ENCODE data around the gene FLYWCH2.
A peak's percentile ranks its signal among the peaks of the same experiment; 100 is the strongest.

The FLYWCH2 gene

GRCh38 chr16:2882650-2883457 is at the start of gene FLYWCH2:
Gene FLYWCH2, plus strand, starts transcription at chr16:2883215. Its CDS starts 13,235 bp downstream, at chr16:2896450.
- peak; percentile 38 for FAIRE-seq

DNA sequence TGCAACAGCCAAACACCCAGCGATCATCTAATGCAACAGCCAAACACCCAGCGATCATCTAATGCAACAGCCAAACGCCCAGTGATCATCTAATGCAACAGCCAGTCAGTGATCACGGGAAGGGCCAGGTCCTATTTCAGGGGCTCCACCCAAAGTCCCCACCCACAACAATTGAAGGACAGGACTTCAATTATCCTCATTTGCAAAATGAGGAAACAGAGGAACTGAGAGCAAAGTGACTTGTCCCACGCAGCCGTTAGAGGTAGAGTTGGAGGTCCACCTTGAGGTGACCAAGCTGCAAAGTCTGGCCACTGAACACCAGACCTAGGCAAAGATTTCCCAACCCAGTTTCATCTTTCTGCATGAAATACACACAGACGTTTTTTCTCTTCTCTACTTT is 49.2 kb upstream of the FLYWCH2 start:
- FAIRE-seq: no peak

GRCh38 chr16:2834968-2835367 is 48.0 kb upstream of the FLYWCH2 start:
- no peak for FAIRE-seq

DNA sequence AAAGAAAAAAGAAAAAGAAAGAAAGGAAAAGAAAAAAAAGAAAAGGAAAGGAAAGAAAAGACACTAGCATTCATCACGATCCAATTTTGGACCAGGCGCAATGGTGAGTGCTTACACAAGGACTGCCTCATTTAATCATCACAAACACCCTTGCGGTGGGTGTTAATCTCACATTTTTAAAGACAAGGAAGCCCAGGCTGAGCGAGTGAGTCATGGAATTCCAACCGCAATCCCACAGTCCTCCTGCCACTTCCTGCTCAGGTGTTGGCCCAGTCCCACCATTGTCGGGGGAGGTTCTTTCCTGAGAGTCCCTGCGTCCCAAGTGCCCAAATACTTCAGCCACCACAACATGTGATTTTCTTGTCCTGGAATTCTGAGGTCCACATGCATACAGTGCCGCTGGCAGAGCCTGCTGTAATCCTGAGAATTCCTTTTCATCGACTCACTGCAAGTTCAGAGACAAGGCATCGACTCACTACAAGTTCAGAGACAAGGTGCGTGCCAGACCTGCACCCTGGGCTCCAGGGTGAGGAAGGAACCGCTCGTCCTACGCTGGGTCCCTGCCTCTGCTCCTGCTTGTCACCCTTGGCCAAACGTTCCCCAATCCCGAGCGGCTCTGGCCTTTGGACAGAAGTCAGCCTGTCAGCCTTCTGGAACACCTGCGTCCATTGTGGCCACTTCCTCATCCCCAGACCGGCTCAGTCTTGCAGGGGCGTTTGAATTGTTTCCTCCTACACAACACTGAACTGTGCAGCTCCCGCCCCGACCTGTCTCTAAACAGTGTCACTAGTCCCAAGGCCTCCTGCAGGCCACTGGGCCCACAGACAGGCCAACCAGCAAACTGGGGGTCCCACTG is 47.1 kb upstream of the FLYWCH2 start:
- no peak for FAIRE-seq

GRCh38 chr16:2836646-2837508 is 46.1 kb upstream of the FLYWCH2 start:
- FAIRE-seq: no peak

DNA sequence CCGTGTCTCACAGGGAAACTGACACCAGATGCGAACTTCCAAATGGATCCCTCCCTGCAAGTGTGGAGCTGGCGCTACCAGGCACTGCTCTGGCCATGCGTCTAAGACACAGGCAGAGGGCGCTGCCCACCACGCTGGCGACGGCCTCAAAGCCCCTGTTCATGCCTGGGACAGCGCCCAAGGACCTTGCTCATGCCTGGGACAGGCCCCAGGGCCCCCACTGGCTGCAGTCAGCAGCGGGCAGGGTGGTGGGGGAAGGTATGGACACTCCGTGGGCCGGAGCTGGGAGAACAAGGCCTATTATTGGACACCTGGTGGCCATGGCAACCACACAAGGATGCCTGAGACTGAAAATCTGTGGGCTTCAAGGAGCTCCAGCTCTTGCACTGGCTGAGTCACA is 44.1 kb upstream of the FLYWCH2 start:
- no peak for FAIRE-seq

GRCh38 chr16:2839650-2840450 is 43.2 kb upstream of the FLYWCH2 start:
- FAIRE-seq: no peak

DNA sequence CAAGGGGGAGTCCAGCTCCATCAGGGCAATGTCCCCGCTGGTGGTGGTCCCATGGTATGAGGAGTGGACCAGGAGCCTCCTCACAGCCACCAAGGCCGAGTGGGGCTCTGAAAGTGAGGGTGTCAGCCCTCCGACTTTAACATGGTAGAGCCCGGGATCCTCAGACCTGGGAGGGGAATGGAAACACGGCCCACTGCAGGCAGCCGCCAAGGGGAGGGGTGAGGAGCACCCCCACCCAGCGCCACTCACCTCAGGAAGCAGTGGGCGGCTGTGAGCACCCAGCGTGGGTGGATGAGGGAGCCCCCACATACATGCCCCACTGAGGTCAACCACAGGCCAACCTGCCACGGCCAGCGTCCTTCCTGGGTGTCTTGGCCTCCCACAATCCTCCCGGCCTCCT is 42.1 kb upstream of the FLYWCH2 start:
- FAIRE-seq: no peak

- FAIRE-seq: no peak
Observed at GRCh38 chr16:2841606-2842339, 41.2 kb upstream of the FLYWCH2 start.

DNA sequence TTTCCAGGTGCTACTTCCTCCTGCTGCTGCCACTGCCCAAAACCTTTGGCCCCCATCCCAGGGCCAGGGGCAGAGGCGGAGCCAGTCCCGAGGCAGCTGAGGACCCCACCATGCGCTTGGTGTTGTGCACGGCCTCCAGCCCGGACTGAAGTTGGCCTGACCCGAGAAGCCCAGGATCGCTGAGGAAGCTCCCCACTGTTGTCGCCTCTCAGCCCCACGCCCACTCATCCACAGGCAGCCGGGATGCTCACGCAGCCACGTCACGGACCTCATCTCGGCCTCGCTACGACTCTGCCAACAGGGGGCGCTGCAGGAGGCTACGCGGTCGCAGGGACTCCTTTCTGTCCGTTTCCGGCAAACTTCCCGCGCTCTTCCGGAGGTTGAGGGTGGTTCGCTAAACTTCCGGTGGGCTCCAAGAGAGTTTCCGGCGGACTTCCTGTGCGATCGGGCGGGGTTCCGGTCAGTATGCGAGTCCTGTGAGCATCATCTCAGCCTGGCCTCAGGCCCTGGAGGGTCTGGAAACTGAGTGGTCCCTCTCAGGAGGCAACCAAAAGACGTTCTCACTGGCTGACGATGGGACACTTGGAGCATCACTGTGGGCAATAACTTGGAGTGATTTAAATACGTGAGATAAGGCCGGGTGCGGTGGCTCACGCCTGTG is 40.5 kb upstream of the FLYWCH2 start:
- FAIRE-seq: no peak

- no peak for FAIRE-seq
Observed at GRCh38 chr16:2843526-2843925, 39.5 kb upstream of the FLYWCH2 start.

DNA sequence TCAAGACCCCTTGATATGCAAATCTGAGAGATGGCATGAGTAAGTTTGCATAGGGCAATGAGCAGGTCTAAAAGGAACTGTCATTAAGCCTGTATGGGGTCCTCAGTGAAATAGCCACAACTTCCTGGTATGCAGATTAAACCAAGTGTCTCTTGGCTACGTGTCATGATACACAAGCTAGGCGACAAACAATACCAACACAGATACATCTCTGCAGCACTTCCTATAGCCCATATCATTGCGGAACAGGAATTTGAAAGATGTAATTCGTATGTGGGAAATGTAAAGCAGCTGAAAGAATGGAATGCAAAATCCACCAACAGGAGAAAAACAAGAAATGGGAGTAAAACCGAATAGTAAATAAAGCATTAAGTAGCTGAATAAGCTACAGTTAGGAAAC is 37.9 kb upstream of the FLYWCH2 start:
- no peak for FAIRE-seq

DNA sequence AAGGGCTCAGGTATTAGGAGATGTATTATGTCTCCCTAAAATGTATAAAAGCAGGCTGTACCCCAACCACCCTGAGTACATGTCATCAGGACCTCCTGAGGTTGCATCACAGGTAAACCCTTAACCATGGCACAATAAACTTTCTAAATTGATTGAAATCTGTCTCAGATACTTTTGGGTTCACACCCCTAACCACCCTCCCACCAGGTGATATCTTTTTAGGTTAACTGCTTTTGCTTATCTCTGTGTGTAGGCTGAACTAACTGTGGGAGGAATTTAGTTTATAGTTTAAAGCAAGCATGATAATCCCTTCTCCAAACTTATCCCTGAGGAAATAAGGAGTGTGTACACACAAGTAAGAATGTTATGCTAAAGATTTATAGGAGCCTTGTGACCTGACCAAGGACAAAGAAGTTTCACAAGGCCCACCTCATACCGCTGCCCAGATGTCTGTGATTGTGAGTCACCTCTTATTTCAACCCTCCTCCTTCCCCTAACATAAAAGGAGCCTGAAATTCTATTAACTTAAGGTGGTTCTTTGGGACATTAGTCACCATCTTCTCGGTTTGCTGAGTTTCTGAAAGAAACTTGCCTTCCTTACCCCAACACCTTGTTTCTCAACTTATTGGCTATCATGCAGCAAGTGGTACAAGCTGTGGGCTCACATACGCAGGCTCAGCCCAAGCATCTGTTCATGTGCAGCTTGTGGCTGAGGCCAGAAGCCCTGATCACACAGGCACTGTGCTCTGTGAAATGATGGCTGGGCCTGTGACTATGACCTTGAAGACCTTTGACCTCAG is 36.3 kb upstream of the FLYWCH2 start:
- FAIRE-seq: no peak

- FAIRE-seq: no peak
Observed at GRCh38 chr16:2848933-2849725, 33.9 kb upstream of the FLYWCH2 start.

DNA sequence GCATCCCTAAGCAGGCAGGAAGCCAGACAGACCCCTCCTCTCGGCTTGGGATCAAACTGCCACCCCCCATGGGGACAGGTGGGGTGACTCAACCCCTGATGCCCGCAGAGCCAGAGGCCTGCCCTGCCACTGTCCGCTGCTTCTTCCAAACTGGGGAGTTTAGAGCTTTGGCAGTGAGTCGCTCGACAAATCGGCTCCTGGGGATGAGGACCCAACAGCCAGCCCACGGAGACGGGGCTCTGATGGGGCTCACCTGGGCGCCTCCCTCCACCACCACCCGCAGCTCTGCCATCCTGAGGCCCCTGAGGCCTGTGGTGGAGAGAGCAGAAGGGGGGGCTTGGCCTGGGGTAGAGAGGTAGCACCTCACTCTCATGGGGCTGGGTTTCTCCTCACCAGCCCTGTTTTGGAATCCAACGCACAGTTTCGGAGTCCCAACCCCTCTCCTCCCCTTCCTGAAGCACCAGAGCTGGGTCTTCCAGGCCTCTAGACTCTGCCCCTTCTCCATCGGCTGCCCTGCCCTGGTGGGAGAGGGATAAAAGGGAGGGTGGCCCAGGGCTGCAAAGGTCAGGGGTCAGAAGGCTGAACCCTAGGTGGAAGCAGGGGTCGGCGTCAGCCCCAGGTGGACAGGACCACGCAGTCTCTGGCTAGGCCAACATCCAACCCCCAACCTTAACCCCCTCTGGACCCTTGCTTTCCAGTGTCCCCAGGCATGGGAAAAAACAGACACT is 30.8 kb upstream of the FLYWCH2 start:
- no peak for FAIRE-seq

DNA sequence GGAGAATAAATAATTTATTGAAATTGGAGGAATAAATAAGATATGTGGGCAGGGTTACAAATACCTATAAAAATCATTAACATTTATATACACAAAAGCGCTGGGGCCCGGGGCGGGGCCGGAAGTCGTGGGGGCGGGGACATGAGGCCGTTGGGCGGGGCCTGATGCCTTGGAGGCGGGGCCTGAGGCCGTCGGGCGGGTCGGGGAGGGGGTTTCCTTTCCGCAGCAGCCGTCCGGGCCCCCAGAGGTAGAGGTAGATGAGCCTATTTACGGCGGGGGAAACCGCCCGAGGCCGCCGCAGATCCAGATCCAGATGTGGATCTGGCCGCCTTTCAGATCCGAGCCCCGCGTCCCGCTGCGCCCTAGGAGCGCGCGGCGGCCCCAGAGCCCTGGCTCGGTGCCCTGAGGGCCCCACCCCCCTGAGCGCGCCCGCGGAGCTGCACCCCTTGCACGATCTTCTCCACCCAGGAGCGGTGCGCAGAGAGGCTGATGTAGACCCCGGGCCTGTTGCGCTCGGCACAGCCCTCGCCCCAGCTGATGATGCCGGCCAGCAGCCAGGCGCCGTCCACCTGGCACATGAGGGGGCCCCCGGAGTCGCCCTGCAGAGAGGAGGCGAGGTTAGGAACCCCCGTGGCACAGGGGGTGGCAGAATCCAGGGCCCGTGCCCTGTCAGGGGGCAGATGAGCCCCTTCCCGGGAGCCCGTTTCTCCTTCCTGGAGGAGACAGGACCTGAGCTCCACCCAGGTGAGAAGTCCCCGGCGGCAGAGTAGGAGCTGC is 30.1 kb upstream of the FLYWCH2 start:
- no peak for FAIRE-seq

DNA sequence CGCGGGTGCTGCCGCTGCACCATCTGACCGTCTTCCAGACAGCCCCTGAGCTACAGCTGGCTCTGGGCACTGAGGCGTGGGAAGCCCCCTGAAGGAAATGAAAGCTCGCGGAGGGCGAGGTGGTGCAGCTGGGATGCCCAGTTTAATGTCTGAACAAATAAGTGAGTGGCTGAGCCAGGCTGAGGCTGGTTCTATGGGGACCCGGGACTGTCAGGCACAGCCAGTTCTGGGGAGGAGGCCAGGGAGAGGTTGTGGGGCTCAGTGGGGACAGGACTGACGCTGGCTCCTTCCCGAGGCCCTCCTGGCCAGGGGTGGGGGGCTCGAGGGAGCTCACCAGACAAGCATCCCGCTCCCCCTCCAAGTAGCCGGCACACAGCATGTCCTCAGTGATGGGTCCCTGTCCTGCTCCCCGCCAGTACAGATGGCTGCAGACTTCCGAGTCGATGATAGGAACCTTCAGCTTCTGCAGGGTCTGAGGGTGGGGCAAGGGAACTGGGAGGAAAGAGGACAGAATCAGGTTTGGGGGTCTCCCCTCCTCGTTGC is 29.4 kb upstream of the FLYWCH2 start:
- FAIRE-seq: no peak
